ENCODE results near the gene SLC6A6.

The SLC6A6 gene

DNA sequence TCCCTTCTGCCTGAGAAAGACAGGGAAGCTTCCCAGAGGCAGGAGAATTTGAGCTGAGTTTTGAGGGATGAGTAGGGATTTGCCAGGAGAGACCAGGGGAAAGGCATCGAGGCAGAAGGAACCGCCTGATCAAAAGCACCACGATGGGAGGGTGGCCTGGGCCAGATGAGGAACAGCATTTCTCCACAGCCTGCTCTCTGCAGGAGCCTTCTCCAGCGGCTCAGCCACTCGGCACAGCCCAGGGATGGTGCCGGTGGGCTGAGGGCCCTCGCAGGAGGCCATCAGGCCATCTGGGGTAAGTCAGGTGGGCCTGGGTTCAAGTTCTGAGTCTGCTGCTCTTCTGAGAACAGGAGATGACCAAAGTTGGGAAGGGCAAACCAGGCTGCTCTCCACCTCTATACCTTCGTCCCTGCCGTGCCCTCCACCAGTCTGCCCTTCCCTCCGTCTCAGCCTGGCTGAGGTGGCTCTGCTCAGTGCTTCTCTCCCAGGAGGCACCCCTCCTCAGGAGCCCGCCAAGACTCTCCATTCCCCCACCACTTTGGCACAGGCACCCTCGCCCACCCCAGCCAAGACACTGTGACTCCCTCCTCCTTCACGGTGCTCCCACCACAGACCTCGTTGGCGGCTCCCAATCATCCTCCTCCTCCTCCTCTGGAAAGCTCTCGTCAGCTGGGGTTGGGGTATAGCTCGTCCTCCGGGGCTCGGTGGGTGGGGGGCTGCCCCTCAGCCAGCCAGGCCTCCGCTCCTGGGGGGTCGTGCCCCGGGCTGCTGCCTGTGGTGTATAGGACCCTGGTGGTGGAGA is 102.8 kb downstream of the SLC6A6 start:
- no peak for TF ChIP-seq CTCF (IDR thresholded peaks at IDR 0.05; ENCODE audit: insufficient read depth, low read length, poor library complexity, severe bottlenecking)
- DNase-seq (ENCODE audit: extremely low read depth, insufficient read length) = no peak
- no peak overlapping the region for H3K4me3 ChIP-seq (replicated peaks; ENCODE audit: low read depth, low read length)
- no peaks in the 10 kb centered on the region for H3K36me3 ChIP-seq (ENCODE audit: control insufficient read depth, insufficient read depth, low read length)
- H3K27me3 ChIP-seq (replicated peaks; ENCODE audit: control insufficient read depth, insufficient read depth, low read length) = no peaks in the 10 kb centered on the region

- no peaks in the 10 kb centered on the region for H3K36me3 ChIP-seq (ENCODE audit: control insufficient read depth, insufficient read depth, low read length)
- no peak overlapping the region for H3K4me3 ChIP-seq (replicated peaks; ENCODE audit: low read depth, low read length)
- no peaks in the 10 kb centered on the region for H3K27me3 ChIP-seq (replicated peaks; ENCODE audit: control insufficient read depth, insufficient read depth, low read length)
- no peak for TF ChIP-seq CTCF (IDR thresholded peaks at IDR 0.05; ENCODE audit: insufficient read depth, low read length, poor library complexity, severe bottlenecking)
- no peak for DNase-seq (ENCODE audit: extremely low read depth, insufficient read length)
Measured at GRCh38 chr3:14505803-14506500, 103.5 kb downstream of the SLC6A6 start.

DNA sequence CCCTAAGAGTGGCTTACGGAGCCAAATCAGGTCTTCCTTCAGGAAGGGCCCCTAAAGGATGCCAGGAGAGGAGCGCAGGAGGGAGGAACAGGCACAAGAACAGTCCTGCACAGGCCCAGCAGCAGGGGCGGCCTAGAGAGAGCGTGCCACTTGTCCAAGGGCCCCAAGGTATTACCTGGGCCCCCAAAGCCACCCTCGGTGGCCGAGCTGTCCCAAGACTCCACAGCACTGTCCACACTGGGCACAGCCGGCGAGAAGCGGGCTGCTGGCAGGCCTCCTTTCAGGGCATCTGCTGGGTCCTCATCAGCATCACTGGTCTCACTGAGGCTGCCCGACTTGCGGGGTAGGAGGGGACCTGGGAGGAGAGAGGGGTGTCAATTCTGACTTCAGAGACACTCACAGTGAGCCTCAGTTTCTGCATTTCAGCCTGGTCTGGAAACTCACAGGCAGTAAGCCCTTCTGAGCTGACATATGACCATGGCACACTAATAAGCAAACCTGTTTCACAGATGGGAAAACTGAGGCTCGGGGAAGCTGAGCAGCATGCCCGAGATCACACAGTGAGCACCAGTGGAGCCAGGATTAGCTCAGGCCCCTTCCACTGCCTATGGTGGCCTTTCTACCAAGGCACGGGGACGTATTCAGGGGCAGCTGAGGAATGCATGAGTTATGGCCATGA is 104.4 kb downstream of the SLC6A6 start:
- Histone ChIP-seq H3K4me3 (replicated peaks; ENCODE audit: low read depth, low read length) (no peak overlapping the region), H3K27me3 (replicated peaks; ENCODE audit: control insufficient read depth, insufficient read depth, low read length) (no peaks in the 10 kb centered on the region; the same call in 1 of the 2 replicates), H3K36me3 (ENCODE audit: control insufficient read depth, insufficient read depth, low read length) (no peaks in the 10 kb centered on the region)
- no peak for TF ChIP-seq CTCF (IDR thresholded peaks at IDR 0.05; ENCODE audit: insufficient read depth, low read length, poor library complexity, severe bottlenecking)
- no peak for DNase-seq (ENCODE audit: extremely low read depth, insufficient read length)

GRCh38 chr3:14507305-14507741 is 104.9 kb downstream of the SLC6A6 start:
- no peak overlapping the region for H3K4me3 ChIP-seq (replicated peaks; ENCODE audit: low read depth, low read length)
- no peaks in the 10 kb centered on the region; the same call in 1 of the 2 replicates for H3K27me3 ChIP-seq (replicated peaks; ENCODE audit: control insufficient read depth, insufficient read depth, low read length)
- H3K36me3 ChIP-seq (ENCODE audit: control insufficient read depth, insufficient read depth, low read length) = no peaks in the 10 kb centered on the region
- no peak for TF ChIP-seq CTCF (IDR thresholded peaks at IDR 0.05; ENCODE audit: insufficient read depth, low read length, poor library complexity, severe bottlenecking)
- DNase-seq (ENCODE audit: extremely low read depth, insufficient read length) = no peak

DNA sequence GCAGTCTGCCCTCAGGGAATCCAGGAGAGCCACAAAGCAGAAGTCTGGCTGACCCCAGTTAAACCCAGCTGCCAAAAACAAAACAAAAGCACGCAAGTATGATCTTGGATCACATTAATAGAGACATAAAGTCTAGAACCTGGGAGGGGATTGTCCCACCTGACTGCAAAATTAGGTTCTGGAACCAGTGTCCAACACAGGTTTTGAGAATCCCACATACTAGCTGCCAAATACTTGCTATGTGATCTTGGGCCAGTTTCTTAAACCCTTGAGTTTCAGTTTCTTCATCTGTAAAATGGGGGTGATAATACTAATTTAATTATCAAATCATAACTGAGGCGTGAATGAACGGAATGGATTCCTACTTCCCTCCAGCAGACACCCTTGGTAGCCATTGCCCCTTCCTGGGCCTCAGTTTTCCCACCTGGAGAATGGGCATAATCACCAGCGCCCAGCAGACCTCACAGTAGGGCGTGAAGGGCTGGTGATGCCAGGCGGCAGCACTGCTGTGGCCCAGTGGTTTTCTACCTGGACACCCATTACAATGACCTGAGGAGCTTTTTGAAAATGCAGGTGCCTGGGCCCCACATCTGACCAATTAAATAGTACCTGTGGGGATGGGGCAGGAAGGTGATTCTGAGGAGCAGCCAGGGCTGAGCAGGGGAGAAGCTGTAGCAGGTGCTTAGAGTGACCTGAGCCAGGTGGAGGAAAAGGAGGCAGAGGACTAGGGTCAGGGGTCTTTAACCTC is 105.5 kb downstream of the SLC6A6 start:
- H3K4me3 ChIP-seq (replicated peaks; ENCODE audit: low read depth, low read length) = no peak overlapping the region
- TF ChIP-seq CTCF (IDR thresholded peaks at IDR 0.05; ENCODE audit: insufficient read depth, low read length, poor library complexity, severe bottlenecking) = no peak
- no peak for DNase-seq (ENCODE audit: extremely low read depth, insufficient read length)
- H3K27me3 ChIP-seq (replicated peaks; ENCODE audit: control insufficient read depth, insufficient read depth, low read length) = no peaks in the 10 kb centered on the region; the same call in none of the 2 replicates
- H3K36me3 ChIP-seq (ENCODE audit: control insufficient read depth, insufficient read depth, low read length) = no peaks in the 10 kb centered on the region

Measured in GM06990 (cell line).